B cell (primary cell): ENCODE measurements around the gene TMUB2. TPM values are rescaled to one million over a fixed set of nuclear protein-coding genes. Genes with fewer than 3 reads are reported as not detected.

ENCODE experiments used
- ATAC-seq: fragments of 200-7000 bp; cut with Tn5 transposase; one replicate; pipeline ENCODE4 v1.10.0; 2021; ENCODE audit warnings: low read depth, mild to moderate bottlenecking, moderate number of reproducible peaks, moderate library complexity
- CTCF ChIA-PET: fragments of 350-600 bp; sonication (Branson Sonifier 250); formaldehyde crosslinking; loops from one replicate; lab custom pipeline; 2021; ENCODE audit warnings: antibody characterized with exemption, inconsistent platforms; lab: Charles Lee
- POLR2A ChIA-PET: fragments of 350-600 bp; sonication (Branson Sonifier 250); formaldehyde crosslinking; loops from one replicate; lab custom pipeline; 2021; ENCODE audit warnings: antibody characterized with exemption; lab: Charles Lee
- DNase-seq: peaks from one replicate; pipeline ENCODE4 v3.0.0; 2013
- H2AFZ ChIP-seq: 2 replicates; pipeline ENCODE4 v1.6.1; 2012; ENCODE audit warnings: mild to moderate bottlenecking, low read depth, low read length; ENCODE audit not compliant: insufficient read depth, poor library complexity, severe bottlenecking
- H3K27ac ChIP-seq, 2 donors: 1 replicate in 1 of 2; 2 replicates in 1 of 2; pipeline ENCODE4 v1.5.1; 2012 to 2013; ENCODE audit warnings: low read length in 2 of 2, mild to moderate bottlenecking in 2 of 2, moderate library complexity in 1 of 2
- H3K27me3 ChIP-seq, 4 experiments: fragments of 200-600 bp in 1 of 4; sonication (generic) in 1 of 4; replicated peaks in 1 of 4; 1 replicate in 2 of 4; 2 replicates in 2 of 4; pipeline versions ENCODE4 v1.6.1 to v1.7.0; 2013 to 2016; ENCODE audit warnings: low read length in 3 of 4, mild to moderate bottlenecking in 2 of 4, mixed read lengths in 1 of 4, moderate library complexity in 1 of 4; ENCODE audit not compliant: insufficient read depth in 4 of 4, control insufficient read depth in 3 of 4; ENCODE audit errors: control extremely low read depth in 1 of 4
- H3K36me3 ChIP-seq, 2 experiments: replicated peaks in 1 of 2; 1 replicate in 1 of 2; 2 replicates in 1 of 2; pipeline versions ENCODE4 v1.6.1 to v1.7.1; 2013; ENCODE audit warnings: low read length in 1 of 2; ENCODE audit not compliant: insufficient read depth in 2 of 2, control insufficient read depth in 1 of 2; ENCODE audit errors: control extremely low read depth in 1 of 2, extremely low read depth in 1 of 2
- H3K4me1 ChIP-seq, 2 donors: fragments of 200-600 bp in 1 of 2; sonication (generic) in 1 of 2; 1 replicate in 1 of 2; 2 replicates in 1 of 2; pipeline versions ENCODE4 v1.5.1 to v1.6.1; 2013 to 2017; ENCODE audit warnings: low read length in 2 of 2; ENCODE audit not compliant: control insufficient read depth in 2 of 2, insufficient read depth in 2 of 2
- H3K4me2 ChIP-seq: replicated peaks from 2 replicates; pipeline ENCODE3; 2012; ENCODE audit warnings: mild to moderate bottlenecking, low read depth, low read length; ENCODE audit not compliant: poor library complexity, severe bottlenecking
- H3K4me3 ChIP-seq, 5 experiments: fragments of 200-600 bp in 1 of 5; sonication (generic) in 1 of 5; 1 replicate in 3 of 5; 2 replicates in 2 of 5; pipeline versions ENCODE4 v1.5.1 to v1.7.0; 2011 to 2016; ENCODE audit warnings: low read length in 4 of 5, mild to moderate bottlenecking in 4 of 5, low read depth in 2 of 5, control low read depth in 1 of 5, moderate library complexity in 1 of 5; ENCODE audit not compliant: insufficient read depth in 1 of 5; ENCODE audit errors: control extremely low read depth in 1 of 5, extremely low read depth in 1 of 5
- H3K79me2 ChIP-seq: fragments of 200-600 bp; sonication (generic); one replicate; pipeline ENCODE4 v1.6.0; 2016; ENCODE audit warnings: low read length; ENCODE audit not compliant: control insufficient read depth, insufficient read depth
- H3K9ac ChIP-seq: fragments of 200-600 bp; sonication (generic); 2 replicates; pipeline ENCODE4 v1.6.1; 2017; ENCODE audit warnings: mild to moderate bottlenecking, low read length, moderate library complexity
- H3K9me3 ChIP-seq, 3 donors: one replicate each; pipeline versions ENCODE4 v1.6.1 to v1.7.1; 2013; ENCODE audit warnings: low read length in 2 of 3; ENCODE audit not compliant: control insufficient read depth in 2 of 3, insufficient read depth in 1 of 3; ENCODE audit errors: control extremely low read depth in 1 of 3
- H4K20me1 ChIP-seq: 2 replicates; pipeline ENCODE4 v1.6.0; 2012; ENCODE audit warnings: mild to moderate bottlenecking, low read length; ENCODE audit not compliant: insufficient read depth, control insufficient read depth, poor library complexity, severe bottlenecking
- H3K27ac Mint-ChIP-seq: one replicate; pipeline ENCODE4 v1.8.0; 2021; ENCODE audit warnings: mixed read lengths
- H3K27me3 Mint-ChIP-seq: one replicate; pipeline ENCODE4 v1.8.0; 2021; ENCODE audit warnings: mixed read lengths
- H3K4me1 Mint-ChIP-seq: one replicate; pipeline ENCODE4 v1.8.0; 2021; ENCODE audit warnings: mixed read lengths
- H3K4me3 Mint-ChIP-seq: one replicate; pipeline ENCODE4 v1.8.0; 2021; ENCODE audit warnings: mixed read lengths
- H3K9me3 Mint-ChIP-seq: one replicate; pipeline ENCODE4 v1.8.0; 2022; ENCODE audit warnings: mixed read lengths; ENCODE audit not compliant: insufficient read depth
- CTCF ChIP-seq: fragments of 200-600 bp; IDR thresholded peaks from one replicate; pipeline ENCODE4 v1.8.0; 2022; ENCODE audit warnings: antibody characterized with exemption, mild to moderate bottlenecking
- EZH2 ChIP-seq: IDR thresholded peaks from 2 replicates; pipeline ENCODE4 v1.6.1; 2012; ENCODE audit warnings: borderline replicate concordance, low read depth, mild to moderate bottlenecking, moderate library complexity, low read length; ENCODE audit not compliant: insufficient read depth, poor library complexity, severe bottlenecking
- WGBS: methylation state at CpG from one replicate; pipeline ENCODE4 v1.1.5; 2013; ENCODE audit warnings: missing lambda C conversion rate; ENCODE audit not compliant: insufficient coverage; 5-methylcytosine and 5-hydroxymethylcytosine counted together
- intact Hi-C: fragments of 100-400 bp; cut with micrococcal nuclease; formaldehyde crosslinking; loops from one replicate; pipeline ENCODE4 v1.10.0; 2022
- polyA plus RNA-seq: library from polyadenylated mRNA; depleted of rRNA; stranded (reverse); fragments of >200 nt; gene quantifications from 2 replicates; pipeline ENCODE4 v1.2.3, GENCODE V29; 2012
- total RNA-seq, 2 donors: library from RNA; stranded (reverse); fragments of 120-200 nt in 1 of 2; gene quantifications; 1 replicate in 1 of 2; 2 replicates in 1 of 2; pipeline versions ENCODE4 v1.2.3 to v1.2.4, GENCODE V29; 2013 to 2022

Gene TMUB2
- total and polyA plus RNA-seq, 2 donors (not counting 1 experiment from before 2014, with no cell fraction given) = 52.3 to 114 TPM

- TF ChIP-seq EZH2 = no peak
- TF ChIP-seq CTCF = no peak
Observed at GRCh38 chr17:44174427-44174826, 12.3 kb upstream of the TMUB2 start.

GRCh38 chr17:44176257-44176656, 10.5 kb upstream of the TMUB2 start:
- Mint-ChIP-seq H3K4me1 (no peaks in the 10 kb centered on the region), H3K27me3 (no peaks in the 10 kb centered on the region), H3K27ac (peak overlapping the region; percentile 50), H3K4me3 (no peak overlapping the region), H3K9me3 (no peaks in the 10 kb centered on the region)
- H3K27ac ChIP-seq = no peak overlapping the region
- no peaks in the 10 kb centered on the region for H3K9me3 ChIP-seq
- H2AFZ ChIP-seq = no peak overlapping the region
- no peaks in the 10 kb centered on the region for H3K27me3 ChIP-seq
- no peak overlapping the region for H3K4me2 ChIP-seq
- intact Hi-C loops = no loop called here
- TF ChIP-seq EZH2 = no peak
- TF ChIP-seq CTCF = no peak
- H3K4me3 ChIP-seq = no peak overlapping the region
- H3K79me2 ChIP-seq = no peaks in the 10 kb centered on the region
- no peaks in the 10 kb centered on the region for H3K4me1 ChIP-seq
- no peak overlapping the region for H3K9ac ChIP-seq
- CTCF ChIA-PET = no interaction called here
- H4K20me1 ChIP-seq = no peaks in the 10 kb centered on the region
- no peak for ATAC-seq
- no peak for DNase-seq
- POLR2A ChIA-PET = no interaction called here
- peaks cover 0 to 7% of the 10 kb centered on the region in 2 experiments for H3K36me3 ChIP-seq
- 100% methylated on average over 1 of the region's 1 CpG for WGBS

More at GRCh38 chr17:44174427-44174826, 12.3 kb upstream of the TMUB2 start:
- ChIA-PET CTCF (no interaction called here), POLR2A (interaction anchor here (0.6 kb wide), 1 partner anchor 52 kb away, joined by 3 read pairs; no protein-coding TSS in a partner anchor)
- Histone ChIP-seq H3K27me3 (no peaks in the 10 kb centered on the region), H4K20me1 (no peaks in the 10 kb centered on the region), H3K27ac (no peak overlapping the region), H3K4me2 (no peak overlapping the region), H3K9ac (no peak overlapping the region), H3K79me2 (no peaks in the 10 kb centered on the region), H3K9me3 (no peaks in the 10 kb centered on the region), H3K4me3 (no peak overlapping the region), H3K4me1 (peaks cover 0 to 10% of the 10 kb centered on the region in 2 donors), H2AFZ (no peak overlapping the region), H3K36me3 (peaks cover 0 to 7% of the 10 kb centered on the region in 2 experiments)
- Mint-ChIP-seq H3K27ac (no peak overlapping the region), H3K27me3 (no peaks in the 10 kb centered on the region), H3K9me3 (no peaks in the 10 kb centered on the region), H3K4me3 (no peak overlapping the region), H3K4me1 (peaks cover 7% of the 10 kb centered on the region)
- ATAC-seq (no peak), DNase-seq (no peak)
- intact Hi-C loops = no loop called here
- WGBS = no CpG with 5 or more reads among the region's 2 CpGs
